ACC112 (cell line): Measurements from ENCODE around the gene FOXL3.

Source experiments
- H2AFZ ChIP-seq: fragments of 200-600 bp; sonication (generic); one replicate; pipeline ENCODE4 v1.6.0; 2017; ENCODE audit warnings: antibody characterized with exemption, low read length; ENCODE audit not compliant: unreplicated experiment
- H3K27ac ChIP-seq: fragments of 200-600 bp; sonication (generic); 2 replicates; pipeline ENCODE4 v1.5.1; 2014; ENCODE audit warnings: low read depth, mild to moderate bottlenecking, antibody characterized with exemption, low read length, moderate library complexity
- H3K27me3 ChIP-seq: fragments of 200-600 bp; sonication (generic); 2 replicates; pipeline ENCODE4 v1.6.1; 2014; ENCODE audit warnings: mild to moderate bottlenecking, antibody characterized with exemption, low read length, moderate library complexity, mixed read lengths; ENCODE audit not compliant: insufficient read depth
- H3K36me3 ChIP-seq: fragments of 200-600 bp; sonication (generic); 2 replicates; pipeline ENCODE4 v1.6.1; 2016; ENCODE audit warnings: mild to moderate bottlenecking, antibody characterized with exemption, low read length, moderate library complexity, mixed read lengths; ENCODE audit not compliant: insufficient read depth
- H3K4me1 ChIP-seq: fragments of 200-600 bp; sonication (generic); one replicate; pipeline ENCODE4 v1.6.1; 2016; ENCODE audit warnings: low read length, mixed read lengths; ENCODE audit not compliant: insufficient read depth, unreplicated experiment, control insufficient read depth
- H3K4me3 ChIP-seq: fragments of 200-600 bp; sonication (generic); 2 replicates; pipeline ENCODE4 v1.5.1; 2014; ENCODE audit warnings: mild to moderate bottlenecking, low read depth, low read length
- H3K79me2 ChIP-seq: fragments of 200-600 bp; sonication (generic); one replicate; pipeline ENCODE4 v1.6.0; 2016; ENCODE audit warnings: low read length; ENCODE audit not compliant: control insufficient read depth, unreplicated experiment, insufficient read depth

Gene FOXL3

DNA sequence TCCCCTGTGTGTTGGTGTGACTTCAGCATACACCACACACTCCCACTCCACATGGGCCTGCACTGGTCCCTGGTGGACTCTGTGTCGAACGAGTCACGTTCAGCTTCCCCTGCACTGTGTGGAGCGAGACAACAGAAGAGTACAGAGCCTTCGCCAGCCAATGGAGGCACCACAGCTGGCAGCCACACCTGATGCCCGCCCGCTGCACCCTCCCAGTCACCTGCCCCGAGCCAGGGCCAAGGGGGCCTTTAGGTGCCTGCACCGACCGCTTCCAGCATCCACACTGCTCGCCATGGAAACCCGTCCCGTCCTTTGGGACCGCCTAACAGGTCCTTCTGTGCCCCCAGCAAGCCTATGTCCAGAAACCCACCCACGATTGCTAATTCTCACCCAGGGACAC lies 9.2 kb downstream of the FOXL3 start:
- Histone ChIP-seq H3K27ac (no peak overlapping the region), H3K36me3 (no peaks in the 10 kb centered on the region), H3K27me3 (peaks cover 9% of the 10 kb centered on the region; the same call in 1 of the 2 replicates), H3K4me3 (no peak overlapping the region), H3K79me2 (no peaks in the 10 kb centered on the region), H2AFZ (no peak overlapping the region), H3K4me1 (no peaks in the 10 kb centered on the region)

DNA sequence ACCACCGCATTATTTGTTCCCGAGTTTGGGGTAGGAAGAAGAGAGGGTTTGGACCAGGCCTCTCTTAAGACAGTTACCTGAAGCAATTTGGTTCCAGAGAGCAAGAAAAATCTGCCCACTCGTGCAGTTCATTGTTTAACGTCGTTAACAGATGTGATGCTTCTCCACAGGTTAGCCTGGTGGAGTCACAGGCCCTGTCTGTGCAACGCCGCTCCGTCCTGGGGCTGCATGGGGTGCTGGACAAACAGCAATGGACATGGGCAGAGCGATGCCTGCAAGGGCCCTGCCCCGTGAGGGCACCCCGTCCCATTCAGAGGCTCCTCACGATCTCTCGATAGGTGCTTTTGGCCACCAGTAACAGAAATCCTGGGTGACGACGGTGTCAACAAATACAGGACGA lies 9.7 kb downstream of the FOXL3 start:
- no peaks in the 10 kb centered on the region for H3K79me2 ChIP-seq
- no peak overlapping the region for H3K4me3 ChIP-seq
- H3K36me3 ChIP-seq, result no peaks in the 10 kb centered on the region
- H3K27me3 ChIP-seq, result peaks cover 4% of the 10 kb centered on the region; the same call in 1 of the 2 replicates
- H3K4me1 ChIP-seq, result no peaks in the 10 kb centered on the region
- H3K27ac ChIP-seq, result no peak overlapping the region
- no peak overlapping the region for H2AFZ ChIP-seq

DNA sequence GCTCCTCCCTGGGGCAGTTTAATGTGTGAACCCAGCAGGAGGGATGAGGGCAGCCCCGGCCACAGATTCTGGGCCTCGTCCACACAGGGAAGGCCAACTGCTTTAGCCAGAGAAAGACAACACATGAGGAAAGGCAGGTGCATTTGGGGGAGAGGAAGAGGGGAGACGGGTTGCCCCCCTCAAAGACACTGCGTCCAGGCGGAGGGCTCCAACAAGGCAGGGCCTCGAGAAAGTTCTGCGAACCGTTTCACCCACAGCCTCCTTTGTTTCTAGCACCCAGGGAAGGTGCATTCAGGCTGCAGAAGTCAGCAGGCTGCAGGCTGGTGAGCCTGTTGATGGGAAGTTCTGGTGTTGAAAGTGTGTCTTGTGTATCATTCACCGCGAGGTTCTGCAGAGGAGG lies 10.1 kb downstream of the FOXL3 start:
- Histone ChIP-seq H3K36me3 (no peaks in the 10 kb centered on the region), H3K27ac (no peak overlapping the region), H2AFZ (no peak overlapping the region), H3K27me3 (peaks cover under 1% of the 10 kb centered on the region; the same call in 1 of the 2 replicates), H3K79me2 (no peaks in the 10 kb centered on the region), H3K4me3 (no peak overlapping the region), H3K4me1 (no peaks in the 10 kb centered on the region)

GRCh38 chr7:300546-301290 lies 10.7 kb downstream of the FOXL3 start:
- no peaks in the 10 kb centered on the region for H3K36me3 ChIP-seq
- H3K4me3 ChIP-seq, result no peak overlapping the region
- no peaks in the 10 kb centered on the region for H3K4me1 ChIP-seq
- no peak overlapping the region for H3K27ac ChIP-seq
- H3K27me3 ChIP-seq, result no peaks in the 10 kb centered on the region
- no peaks in the 10 kb centered on the region for H3K79me2 ChIP-seq
- H2AFZ ChIP-seq, result no peak overlapping the region

- Histone ChIP-seq H3K4me3 (no peak overlapping the region), H3K27ac (no peak overlapping the region), H3K36me3 (no peaks in the 10 kb centered on the region), H3K79me2 (no peaks in the 10 kb centered on the region), H3K27me3 (no peaks in the 10 kb centered on the region), H3K4me1 (no peaks in the 10 kb centered on the region), H2AFZ (no peak overlapping the region)
Observed at GRCh38 chr7:301291-302053, 11.5 kb downstream of the FOXL3 start.

DNA sequence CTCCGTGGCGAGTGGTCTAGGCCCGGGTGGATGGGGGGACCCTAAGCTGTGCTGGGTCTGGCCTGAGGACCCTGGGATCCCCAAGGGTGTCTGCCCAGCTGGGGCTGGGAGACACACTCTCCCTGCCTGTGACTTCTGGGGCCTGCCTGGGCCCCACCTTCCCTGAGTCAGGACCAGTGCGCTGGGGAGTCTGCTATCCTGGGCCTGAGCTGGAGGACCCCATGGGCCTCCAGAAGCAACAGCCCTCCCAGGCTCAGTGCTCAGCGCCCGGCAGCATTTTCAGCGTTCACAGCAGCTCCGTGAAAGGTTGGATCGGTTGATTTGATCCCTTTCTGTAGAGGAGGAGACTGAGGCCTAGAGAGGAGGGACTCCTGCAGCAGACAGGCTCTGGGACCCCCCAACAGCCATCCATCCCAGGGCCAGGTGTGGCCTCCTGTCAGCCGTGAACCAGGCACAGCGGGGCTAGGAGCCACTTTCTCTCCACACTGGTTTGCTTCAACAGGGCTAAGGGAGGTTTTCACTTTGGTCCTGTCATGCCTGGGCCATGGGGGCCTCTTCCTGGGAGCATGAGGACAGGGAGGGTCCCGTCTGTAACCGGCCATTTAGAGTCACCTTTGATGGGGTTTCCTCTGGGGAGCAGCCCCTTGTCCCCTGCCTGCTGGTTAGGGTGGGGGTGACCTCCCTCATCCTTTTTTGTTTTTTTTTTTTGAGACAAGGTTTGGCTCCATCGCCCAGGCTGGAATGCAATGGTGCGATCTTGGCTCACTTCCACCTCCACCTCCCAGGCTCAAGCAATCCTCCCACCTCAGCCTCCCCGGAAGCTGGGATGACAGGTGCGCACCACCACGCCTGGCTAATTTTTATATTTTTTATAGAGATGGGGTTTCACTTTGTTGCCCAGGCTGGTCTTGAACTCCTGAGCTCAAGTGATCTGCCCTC lies 12.4 kb downstream of the FOXL3 start:
- Histone ChIP-seq H2AFZ (no peak overlapping the region), H3K27ac (no peak overlapping the region), H3K36me3 (no peaks in the 10 kb centered on the region), H3K79me2 (no peaks in the 10 kb centered on the region), H3K4me1 (no peaks in the 10 kb centered on the region), H3K27me3 (no peaks in the 10 kb centered on the region), H3K4me3 (no peak overlapping the region)

DNA sequence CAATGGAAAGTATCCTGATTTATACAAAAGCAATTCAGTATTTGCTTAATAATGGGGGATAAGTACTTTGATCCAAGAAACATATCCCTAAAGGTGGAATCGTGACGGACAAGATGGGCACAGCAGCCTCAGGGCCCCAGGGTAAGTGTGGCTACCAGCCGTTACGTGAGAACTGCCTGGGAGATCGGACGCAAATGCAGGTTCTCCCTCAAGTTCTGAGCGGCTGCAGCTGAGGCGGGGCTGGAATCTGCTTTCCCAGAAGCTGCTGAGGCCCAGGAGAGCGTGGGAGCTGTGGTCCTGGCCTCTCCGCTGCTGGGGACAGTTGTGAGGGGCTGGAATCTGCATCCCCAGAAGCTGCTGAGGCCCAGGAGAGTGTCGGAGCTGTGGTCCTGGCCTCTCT lies 13.5 kb downstream of the FOXL3 start:
- Histone ChIP-seq H3K4me3 (no peak overlapping the region), H3K4me1 (no peaks in the 10 kb centered on the region), H3K79me2 (no peaks in the 10 kb centered on the region), H3K27me3 (no peaks in the 10 kb centered on the region), H3K27ac (no peak overlapping the region), H3K36me3 (no peaks in the 10 kb centered on the region), H2AFZ (no peak overlapping the region)

DNA sequence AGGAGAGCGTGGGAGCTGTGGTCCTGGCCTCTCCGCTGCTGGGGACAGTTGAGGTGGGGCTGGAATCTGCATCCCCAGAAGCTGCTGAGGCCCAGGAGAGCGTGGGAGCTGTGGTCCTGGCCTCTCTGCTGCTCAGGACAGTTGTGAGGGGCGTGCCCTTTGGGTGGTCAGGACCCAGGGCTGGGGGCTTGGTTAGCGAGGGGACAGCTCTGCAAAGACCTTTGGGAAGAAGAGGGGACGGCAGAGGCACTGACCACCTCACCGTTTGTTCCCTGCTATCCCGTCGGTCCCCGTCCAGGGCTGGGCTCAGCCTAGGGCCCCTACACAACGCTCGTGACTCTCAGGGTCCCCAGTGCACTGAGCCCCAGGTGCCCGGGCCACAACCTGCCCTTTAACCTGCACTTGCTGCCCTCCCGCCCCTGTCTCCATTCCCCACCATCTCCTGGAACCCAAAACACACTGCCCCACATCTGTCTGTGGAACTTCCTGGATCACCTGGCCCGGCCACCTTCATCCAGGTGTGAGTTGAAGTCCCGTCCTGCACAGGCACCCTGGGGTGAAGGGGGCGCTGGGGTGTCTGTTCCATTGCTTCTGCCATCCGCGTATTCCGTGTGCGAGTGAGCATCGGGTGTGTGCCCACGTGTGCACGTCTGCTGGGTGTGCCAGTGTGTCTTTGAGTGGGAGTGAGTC lies 14.1 kb downstream of the FOXL3 start:
- no peak overlapping the region for H3K4me3 ChIP-seq
- H3K27me3 ChIP-seq, result no peaks in the 10 kb centered on the region
- no peaks in the 10 kb centered on the region for H3K36me3 ChIP-seq
- H3K79me2 ChIP-seq, result no peaks in the 10 kb centered on the region
- no peak overlapping the region for H3K27ac ChIP-seq
- H3K4me1 ChIP-seq, result no peaks in the 10 kb centered on the region
- no peak overlapping the region for H2AFZ ChIP-seq

DNA sequence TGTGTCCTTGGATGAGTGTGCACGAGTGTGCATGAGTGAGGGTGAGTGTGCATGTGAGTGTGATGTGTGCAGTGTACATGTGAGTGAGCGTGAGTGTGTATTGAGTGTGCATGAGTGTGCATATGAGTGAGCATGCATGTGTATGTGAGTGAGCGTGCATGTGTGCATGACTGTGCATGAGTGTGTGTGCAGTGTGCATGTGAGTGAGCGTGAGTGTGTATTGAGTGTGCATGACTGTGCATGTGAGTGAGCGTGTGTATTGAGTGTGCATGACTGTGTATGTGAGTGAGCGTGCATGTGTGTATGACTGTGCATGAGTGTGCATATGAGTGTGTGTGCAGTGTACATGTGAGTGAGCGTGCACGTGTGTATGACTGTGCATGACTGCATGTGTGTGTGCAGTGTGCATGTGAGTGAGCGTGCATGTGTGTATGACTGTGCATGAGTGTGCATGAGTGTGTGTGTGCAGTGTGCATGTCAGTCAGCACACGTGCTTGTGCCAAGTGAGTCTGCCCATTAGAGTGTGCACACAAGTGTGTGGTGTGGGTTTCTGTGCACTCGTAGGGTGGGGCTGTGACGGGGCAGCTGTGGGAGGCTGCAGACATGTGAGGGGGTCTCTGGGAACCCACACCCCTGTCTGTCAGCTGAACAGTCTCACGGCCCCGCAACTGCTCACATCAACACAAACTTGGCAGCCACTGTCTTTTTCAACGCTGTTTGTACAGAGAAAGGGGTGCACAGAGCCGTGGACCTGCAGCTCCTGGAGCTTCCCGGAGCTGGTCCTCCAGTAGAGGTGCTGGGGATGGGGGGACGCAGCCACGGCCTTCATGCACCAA lies 14.8 kb downstream of the FOXL3 start:
- no peak overlapping the region for H3K4me3 ChIP-seq
- no peaks in the 10 kb centered on the region for H3K36me3 ChIP-seq
- H3K27ac ChIP-seq, result no peak overlapping the region
- H3K4me1 ChIP-seq, result no peaks in the 10 kb centered on the region
- H2AFZ ChIP-seq, result no peak overlapping the region
- H3K27me3 ChIP-seq, result no peaks in the 10 kb centered on the region
- H3K79me2 ChIP-seq, result no peaks in the 10 kb centered on the region
